HCT116 (cell line): Measurements from ENCODE around the gene CAPN2.

Experiments
- EZH2 ChIP-seq: fragments of 200-600 bp; sonication (generic); IDR thresholded peaks from 2 replicates; pipeline ENCODE4 v1.6.1; 2017; ENCODE audit warnings: antibody characterized with exemption, mixed run types
- EZH2phosphoT487 ChIP-seq: fragments of 200-600 bp; IDR thresholded peaks from 2 replicates; pipeline ENCODE4 v1.6.1; 2018; ENCODE audit warnings: antibody characterized with exemption, borderline replicate concordance
- TF ChIP-seq, protein P1 (sequence below), 3 experiments: fragments of 200-600 bp in 1 of 3; sonication (generic) in 1 of 3; IDR thresholded peaks in 2 of 3; conservative IDR thresholded peaks in 1 of 3; 2 replicates each; pipeline ENCODE4 v1.5.1; 2012 to 2017; ENCODE audit warnings: low read depth in 2 of 3, low read length in 2 of 3, antibody characterized with exemption in 1 of 3, borderline replicate concordance in 1 of 3, control low read depth in 1 of 3, mild to moderate bottlenecking in 1 of 3, mixed read lengths in 1 of 3, mixed run types in 1 of 3, moderate library complexity in 1 of 3; ENCODE audit not compliant: insufficient read depth in 1 of 3
- TF ChIP-seq, protein P2 (sequence below): IDR thresholded peaks from 2 replicates; pipeline ENCODE4 v1.6.1; 2012

- TF ChIP-seq, protein P1, sequence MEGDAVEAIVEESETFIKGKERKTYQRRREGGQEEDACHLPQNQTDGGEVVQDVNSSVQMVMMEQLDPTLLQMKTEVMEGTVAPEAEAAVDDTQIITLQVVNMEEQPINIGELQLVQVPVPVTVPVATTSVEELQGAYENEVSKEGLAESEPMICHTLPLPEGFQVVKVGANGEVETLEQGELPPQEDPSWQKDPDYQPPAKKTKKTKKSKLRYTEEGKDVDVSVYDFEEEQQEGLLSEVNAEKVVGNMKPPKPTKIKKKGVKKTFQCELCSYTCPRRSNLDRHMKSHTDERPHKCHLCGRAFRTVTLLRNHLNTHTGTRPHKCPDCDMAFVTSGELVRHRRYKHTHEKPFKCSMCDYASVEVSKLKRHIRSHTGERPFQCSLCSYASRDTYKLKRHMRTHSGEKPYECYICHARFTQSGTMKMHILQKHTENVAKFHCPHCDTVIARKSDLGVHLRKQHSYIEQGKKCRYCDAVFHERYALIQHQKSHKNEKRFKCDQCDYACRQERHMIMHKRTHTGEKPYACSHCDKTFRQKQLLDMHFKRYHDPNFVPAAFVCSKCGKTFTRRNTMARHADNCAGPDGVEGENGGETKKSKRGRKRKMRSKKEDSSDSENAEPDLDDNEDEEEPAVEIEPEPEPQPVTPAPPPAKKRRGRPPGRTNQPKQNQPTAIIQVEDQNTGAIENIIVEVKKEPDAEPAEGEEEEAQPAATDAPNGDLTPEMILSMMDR (IDR thresholded peaks at IDR 0.05 in 2 of 3, conservative IDR thresholded peaks at IDR 0.05 in 1 of 3; ENCODE audit: borderline replicate concordance in 1 of 3, insufficient read depth in 1 of 3, low read depth in 2 of 3, low read length in 2 of 3): no peak
- TF ChIP-seq EZH2: no peak
- TF ChIP-seq EZH2phosphoT487: no peak
- TF ChIP-seq, protein P2, sequence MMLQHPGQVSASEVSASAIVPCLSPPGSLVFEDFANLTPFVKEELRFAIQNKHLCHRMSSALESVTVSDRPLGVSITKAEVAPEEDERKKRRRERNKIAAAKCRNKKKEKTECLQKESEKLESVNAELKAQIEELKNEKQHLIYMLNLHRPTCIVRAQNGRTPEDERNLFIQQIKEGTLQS: no peak
Observed at GRCh38 chr1:223761411-223761810, 49.1 kb downstream of the CAPN2 start.
